Smooth muscle cell (in vitro differentiated cells): Measurements from ENCODE around the gene AMMECR1. TPM values are rescaled to one million over a fixed set of nuclear protein-coding genes. Genes with fewer than 3 reads are reported as not detected.
A peak's percentile ranks its signal among the peaks of the same experiment; 100 is the strongest.
"Not testable (repeated sequence)": the region's sequence is repeated elsewhere in the genome, so short reads cannot be mapped to it uniquely, and the experiment has no call there.

Experiments used
- DNase-seq: peaks from one replicate; lab custom pipeline; 2025; ENCODE audit not compliant: unreplicated experiment; lab: John Stamatoyannopoulos, UW
- H2AFZ ChIP-seq: fragments of 200-600 bp; sonication (generic); 2 replicates; pipeline ENCODE4 v1.6.0; 2016; ENCODE audit warnings: antibody characterized with exemption, low read depth, mild to moderate bottlenecking
- H3F3A ChIP-seq: fragments of 200-600 bp; sonication (generic); 2 replicates; pipeline ENCODE4 v1.6.0; 2017; ENCODE audit warnings: antibody characterized with exemption, low read depth
- H3K27ac ChIP-seq: fragments of 200-600 bp; sonication (generic); 2 replicates; pipeline ENCODE4 v1.5.1; 2016; ENCODE audit warnings: low read depth, mild to moderate bottlenecking
- H3K27me3 ChIP-seq: fragments of 200-600 bp; sonication (generic); 2 replicates; pipeline ENCODE4 v1.6.1; 2016; ENCODE audit warnings: low read depth, mild to moderate bottlenecking
- H3K36me3 ChIP-seq: fragments of 200-600 bp; sonication (generic); 2 replicates; pipeline ENCODE4 v1.5.1; 2016; ENCODE audit warnings: low read depth
- H3K4me1 ChIP-seq: fragments of 200-600 bp; sonication (generic); 2 replicates; pipeline ENCODE4 v1.5.1; 2016; ENCODE audit warnings: low read depth
- H3K4me2 ChIP-seq: fragments of 200-600 bp; sonication (generic); 2 replicates; pipeline ENCODE4 v1.6.0; 2016; ENCODE audit warnings: mild to moderate bottlenecking
- H3K4me3 ChIP-seq: fragments of 200-600 bp; sonication (generic); 2 replicates; pipeline ENCODE4 v1.5.1; 2016; ENCODE audit warnings: mild to moderate bottlenecking
- H3K79me2 ChIP-seq: fragments of 200-600 bp; sonication (generic); 2 replicates; pipeline ENCODE4 v1.6.0; 2016; ENCODE audit warnings: low read depth, mild to moderate bottlenecking
- H3K9ac ChIP-seq: fragments of 200-600 bp; sonication (generic); 2 replicates; pipeline ENCODE4 v1.6.0; 2016; ENCODE audit warnings: low read depth
- H3K9me3 ChIP-seq: fragments of 200-600 bp; sonication (generic); replicated peaks from 2 replicates; pipeline ENCODE4 v1.5.1; 2016; ENCODE audit warnings: low read depth
- H4K20me1 ChIP-seq: fragments of 200-600 bp; sonication (generic); 2 replicates; pipeline ENCODE4 v1.6.0; 2016; ENCODE audit warnings: low read depth
- WGBS: methylation state at CpG from one replicate; pipeline ENCODE4 v1.1.7; 2016; ENCODE audit warnings: low lambda C conversion rate; 5-methylcytosine and 5-hydroxymethylcytosine counted together
- polyA plus RNA-seq: library from polyadenylated mRNA; unstranded; fragments of >200 nt; fragmentation: Nextera tagmentation; extraction: Ambion mirVana; gene quantifications from 2 replicates; pipeline ENCODE4 v1.2.1, GENCODE V29; 2016
- total RNA-seq: library from RNA; depleted of rRNA; stranded (reverse); fragments of >200 nt; gene quantifications from 2 replicates; pipeline ENCODE4 v1.2.3, GENCODE V29; 2014
- TF ChIP-seq, protein P1 (sequence below): fragments of 200-600 bp; sonication (generic); IDR thresholded peaks from 2 replicates; pipeline ENCODE4 v1.5.1; 2017; ENCODE audit warnings: borderline replicate concordance, mild to moderate bottlenecking, antibody characterized with exemption; ENCODE audit not compliant: insufficient read depth, poor library complexity, severe bottlenecking

Gene AMMECR1
- total and polyA plus RNA-seq, 2 experiments from 2014 or later = 5.5 to 19.6 TPM

DNA sequence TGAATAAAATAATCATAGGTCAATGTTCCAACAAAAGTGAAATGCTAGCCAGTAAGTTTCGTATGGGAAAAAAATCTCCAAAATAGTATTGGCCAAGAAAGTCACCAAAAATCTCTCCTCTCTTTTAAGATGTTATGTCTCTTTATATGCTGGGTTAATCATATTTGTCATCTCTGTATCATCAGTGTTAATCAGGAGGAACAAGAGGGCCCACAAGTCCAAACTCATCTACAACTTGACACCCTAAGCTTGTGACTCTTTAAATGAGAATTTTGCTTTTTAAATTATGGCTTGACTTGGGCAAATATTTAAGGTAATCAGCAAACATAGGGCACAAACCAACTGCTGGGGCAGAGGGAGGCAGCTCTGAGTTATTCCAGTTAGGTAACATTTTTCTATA is 75.5 kb downstream of the AMMECR1 start:
- Histone ChIP-seq H3K9me3 (no peaks in the 10 kb centered on the region), H3K4me1 (no peaks in the 10 kb centered on the region), H3K27ac (no peak overlapping the region), H3K27me3 (no peaks in the 10 kb centered on the region), H3K4me3 (no peak overlapping the region), H4K20me1 (no peaks in the 10 kb centered on the region), H3K79me2 (peaks cover 27% of the 10 kb centered on the region), H3F3A (no peaks in the 10 kb centered on the region), H3K36me3 (no peaks in the 10 kb centered on the region), H3K9ac (no peak overlapping the region), H3K4me2 (no peak overlapping the region), H2AFZ (no peak overlapping the region)
- WGBS = 79% methylated on average over 1 of the region's 1 CpG
- no peak for DNase-seq
- TF ChIP-seq, protein P1, sequence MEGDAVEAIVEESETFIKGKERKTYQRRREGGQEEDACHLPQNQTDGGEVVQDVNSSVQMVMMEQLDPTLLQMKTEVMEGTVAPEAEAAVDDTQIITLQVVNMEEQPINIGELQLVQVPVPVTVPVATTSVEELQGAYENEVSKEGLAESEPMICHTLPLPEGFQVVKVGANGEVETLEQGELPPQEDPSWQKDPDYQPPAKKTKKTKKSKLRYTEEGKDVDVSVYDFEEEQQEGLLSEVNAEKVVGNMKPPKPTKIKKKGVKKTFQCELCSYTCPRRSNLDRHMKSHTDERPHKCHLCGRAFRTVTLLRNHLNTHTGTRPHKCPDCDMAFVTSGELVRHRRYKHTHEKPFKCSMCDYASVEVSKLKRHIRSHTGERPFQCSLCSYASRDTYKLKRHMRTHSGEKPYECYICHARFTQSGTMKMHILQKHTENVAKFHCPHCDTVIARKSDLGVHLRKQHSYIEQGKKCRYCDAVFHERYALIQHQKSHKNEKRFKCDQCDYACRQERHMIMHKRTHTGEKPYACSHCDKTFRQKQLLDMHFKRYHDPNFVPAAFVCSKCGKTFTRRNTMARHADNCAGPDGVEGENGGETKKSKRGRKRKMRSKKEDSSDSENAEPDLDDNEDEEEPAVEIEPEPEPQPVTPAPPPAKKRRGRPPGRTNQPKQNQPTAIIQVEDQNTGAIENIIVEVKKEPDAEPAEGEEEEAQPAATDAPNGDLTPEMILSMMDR = no peak

DNA sequence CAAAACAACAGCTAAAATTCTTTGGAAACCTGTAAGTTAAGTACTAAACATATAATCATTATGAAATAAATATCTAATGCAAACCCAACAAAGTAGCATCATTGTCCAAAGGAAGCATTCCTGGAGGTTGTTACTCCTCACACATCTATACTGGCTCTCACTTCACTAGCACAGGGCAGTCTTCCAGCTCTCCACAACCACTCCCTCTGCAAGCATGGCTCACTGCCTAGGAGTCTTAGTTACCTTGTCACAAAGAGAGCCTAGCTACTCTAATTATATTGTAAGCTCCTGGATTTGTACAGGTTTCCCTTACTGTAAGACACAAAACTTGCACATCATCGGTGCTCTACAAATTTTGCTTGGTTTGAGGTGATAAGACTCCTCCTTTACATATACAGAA is 76.1 kb downstream of the AMMECR1 start:
- Histone ChIP-seq H3K4me1 (no peaks in the 10 kb centered on the region), H3K79me2 (peaks cover 27% of the 10 kb centered on the region), H3K9ac (no peak overlapping the region), H4K20me1 (no peaks in the 10 kb centered on the region), H3F3A (no peaks in the 10 kb centered on the region), H3K4me2 (no peak overlapping the region), H3K36me3 (no peaks in the 10 kb centered on the region), H3K4me3 (no peak overlapping the region), H2AFZ (no peak overlapping the region), H3K27me3 (no peaks in the 10 kb centered on the region), H3K9me3 (no peaks in the 10 kb centered on the region), H3K27ac (no peak overlapping the region)
- WGBS = 71% methylated on average over 1 of the region's 1 CpG
- TF ChIP-seq, protein P1 = no peak
- DNase-seq = no peak

DNA sequence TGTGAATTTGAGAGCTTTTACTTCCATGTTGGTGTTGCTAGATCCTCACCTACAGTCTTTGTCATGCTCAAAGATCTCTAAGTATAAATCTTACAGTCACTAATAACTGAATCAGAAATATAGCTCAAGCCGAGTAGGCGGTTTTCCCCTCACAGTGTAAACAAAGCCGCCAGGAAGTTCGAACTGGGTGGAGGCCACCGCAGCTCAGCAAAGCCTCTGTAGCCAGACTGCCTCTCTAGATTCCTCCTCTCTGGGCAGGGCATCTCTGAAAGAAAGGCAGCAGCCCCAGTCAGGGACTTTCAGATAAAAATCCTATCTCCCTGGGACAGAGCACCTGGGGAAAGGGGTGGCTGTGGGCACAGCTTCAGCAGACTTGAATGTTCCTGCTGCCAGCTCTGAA is 79.6 kb downstream of the AMMECR1 start:
- not testable (repeated sequence) for H3K36me3 ChIP-seq, H4K20me1 ChIP-seq, H3K9me3 ChIP-seq, H3K4me3 ChIP-seq, H3K4me2 ChIP-seq, H3K27me3 ChIP-seq, H3F3A ChIP-seq, H2AFZ ChIP-seq, H3K4me1 ChIP-seq, H3K9ac ChIP-seq, DNase-seq
- Histone ChIP-seq H3K27ac (peak overlapping the region; percentile 2), H3K79me2 (peaks cover 11% of the 10 kb centered on the region)
- 60% methylated on average over 5 of the region's 5 CpGs for WGBS

DNA sequence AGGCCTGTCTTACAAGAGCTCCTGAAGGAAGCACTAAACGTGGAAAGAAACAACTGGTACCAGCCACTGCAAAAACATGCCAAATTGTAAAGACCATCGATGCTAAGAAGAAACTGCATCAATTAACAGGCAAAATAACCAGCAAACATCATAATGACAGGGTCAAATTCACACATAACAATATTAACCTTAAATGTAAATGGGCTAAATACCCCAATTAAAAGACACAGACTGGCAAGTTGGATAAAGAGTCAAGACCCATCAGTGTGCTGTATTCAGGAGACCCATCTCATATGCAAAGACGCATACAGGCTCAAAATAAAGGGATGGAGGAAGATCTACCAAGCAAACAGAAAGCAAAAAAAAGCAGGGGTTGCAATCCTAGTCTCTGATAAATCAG is 86.4 kb downstream of the AMMECR1 start:
- not testable (repeated sequence) for H3K4me1 ChIP-seq, H2AFZ ChIP-seq, H3K27me3 ChIP-seq, H3K36me3 ChIP-seq, H3K9me3 ChIP-seq, H3F3A ChIP-seq, H3K9ac ChIP-seq, H4K20me1 ChIP-seq, H3K79me2 ChIP-seq, H3K4me2 ChIP-seq, H3K27ac ChIP-seq, DNase-seq, H3K4me3 ChIP-seq
- 68% methylated on average over 3 of the region's 3 CpGs for WGBS

DNA sequence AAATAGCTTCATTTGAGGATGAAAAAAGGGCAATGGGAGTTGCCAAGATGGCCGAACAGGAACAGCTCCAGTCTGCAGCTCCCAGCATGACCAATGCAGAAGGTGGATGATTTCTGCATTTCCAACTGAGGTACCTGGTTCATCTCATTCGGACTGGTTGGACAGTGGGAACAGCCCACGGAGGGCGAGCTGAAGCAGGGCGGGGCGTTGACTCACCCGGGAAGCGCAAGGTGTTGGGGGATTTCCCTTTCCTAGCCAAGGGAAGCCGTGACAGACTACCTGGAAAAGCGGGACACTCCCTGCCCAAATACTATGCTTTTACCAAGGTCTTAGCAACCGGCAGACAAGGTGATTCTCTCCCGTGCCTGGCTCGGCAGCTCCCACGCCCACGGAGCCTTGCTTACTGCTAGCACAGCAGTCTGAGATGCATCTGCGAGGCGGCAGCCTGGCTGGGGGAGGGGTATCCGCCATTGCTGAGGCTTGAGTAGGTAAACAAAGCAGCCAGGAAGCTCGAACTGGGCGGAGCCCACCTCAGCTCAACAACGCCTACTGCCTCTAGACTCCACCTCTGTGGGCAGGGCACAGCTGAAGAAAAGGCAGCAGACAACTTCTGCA is 88.3 kb downstream of the AMMECR1 start:
- Histone ChIP-seq H3K4me2 (peak overlapping the region; percentile 80), H3K4me3 (peak overlapping the region; percentile 50)
- 61% methylated on average over 21 of the region's 21 CpGs for WGBS

More for the DNA sequence above, 88.3 kb downstream of the AMMECR1 start:
- Histone ChIP-seq H3K9ac (peak overlapping the region; percentile 75), H3K27ac (peak overlapping the region; percentile 70)
- not testable (repeated sequence) for H4K20me1 ChIP-seq, H2AFZ ChIP-seq, H3K27me3 ChIP-seq, H3K79me2 ChIP-seq, H3F3A ChIP-seq, H3K9me3 ChIP-seq, H3K36me3 ChIP-seq, DNase-seq, H3K4me1 ChIP-seq
